ENCODE results near the gene OPN3.
A peak's percentile ranks its signal among the peaks of the same experiment; 100 is the strongest.

Gene OPN3

DNA sequence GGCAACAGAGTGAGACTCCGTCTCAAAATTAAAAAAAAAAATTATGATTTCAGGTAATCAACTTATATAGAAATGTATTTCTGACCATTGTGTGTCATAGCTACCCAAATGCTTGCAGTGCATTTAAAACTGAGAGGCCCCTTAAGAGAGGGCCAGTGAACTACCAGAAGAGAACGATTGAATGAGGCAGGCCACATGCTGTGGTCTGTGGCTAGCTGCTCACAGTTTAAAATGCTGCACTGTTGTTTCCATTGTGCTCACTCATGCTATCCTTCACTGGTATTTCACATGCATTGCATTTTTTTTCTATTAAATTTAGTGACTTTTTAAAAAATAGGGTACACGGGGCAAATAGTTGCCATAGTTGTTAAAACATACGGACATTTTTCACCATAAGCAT, 26.0 kb downstream of the OPN3 start:
- no peak for TF ChIP-seq EGR1 (IDR thresholded peaks at IDR 0.05)
- TF ChIP-seq NFIC (IDR thresholded peaks at IDR 0.05): no peak
- TF ChIP-seq, protein P1, sequence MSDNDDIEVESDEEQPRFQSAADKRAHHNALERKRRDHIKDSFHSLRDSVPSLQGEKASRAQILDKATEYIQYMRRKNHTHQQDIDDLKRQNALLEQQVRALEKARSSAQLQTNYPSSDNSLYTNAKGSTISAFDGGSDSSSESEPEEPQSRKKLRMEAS (IDR thresholded peaks at IDR 0.05): no peak
- TF ChIP-seq ZBTB7A (IDR thresholded peaks at IDR 0.05; ENCODE audit: low read depth): no peak
- TF ChIP-seq FOXM1 (IDR thresholded peaks at IDR 0.05; ENCODE audit: borderline replicate concordance, low read depth): no peak
- no peak for TF ChIP-seq TEAD4 (IDR thresholded peaks at IDR 0.05)
- no peak for TF ChIP-seq RAD21 (IDR thresholded peaks at IDR 0.05; ENCODE audit: low read depth)

DNA sequence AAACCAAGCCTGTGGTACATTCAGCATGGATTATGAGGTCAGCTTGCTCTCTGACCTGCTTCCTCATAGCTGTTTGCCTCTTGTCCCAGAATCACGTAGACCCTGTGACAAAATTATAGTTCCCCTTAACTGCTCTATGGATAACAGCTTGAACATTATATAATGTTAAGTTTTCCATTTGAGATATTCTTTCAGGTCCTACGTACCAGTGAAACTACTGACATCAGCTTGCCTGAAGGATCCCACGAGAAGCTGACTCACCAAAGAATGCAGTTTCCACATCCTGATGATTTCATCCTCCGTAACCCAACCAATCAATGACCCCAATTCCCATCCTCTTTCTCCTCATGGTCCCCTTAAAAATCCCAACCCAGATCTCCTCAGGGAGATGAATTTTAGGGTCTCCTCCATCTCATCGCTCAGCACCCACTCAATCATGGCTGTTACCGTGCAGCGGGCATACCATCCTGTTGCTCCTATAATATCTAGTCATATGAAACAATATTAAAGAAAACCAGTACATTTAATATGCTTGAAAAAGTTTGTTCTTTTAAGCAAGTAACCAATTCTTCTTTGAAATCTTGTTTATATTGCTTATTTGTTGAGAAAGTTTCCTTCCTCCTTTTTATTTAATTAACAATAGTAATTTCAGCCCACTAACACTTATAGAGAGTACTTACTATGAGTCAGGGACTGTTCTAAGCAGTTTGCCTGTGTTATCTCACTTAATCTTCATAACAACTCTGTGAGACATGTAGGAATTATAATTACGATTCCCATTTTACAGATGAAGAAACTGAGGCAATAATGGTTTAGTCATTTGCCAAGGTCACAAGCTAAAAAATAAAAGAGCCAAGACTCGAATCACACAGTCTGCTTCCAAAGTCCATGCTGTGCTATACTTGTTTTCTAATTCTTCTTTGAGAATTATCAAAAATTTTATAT, 27.4 kb downstream of the OPN3 start:
- TF ChIP-seq EP300 (IDR thresholded peaks at IDR 0.05; ENCODE audit: borderline replicate concordance): no peak
- TF ChIP-seq YY1 (IDR thresholded peaks at IDR 0.05; ENCODE audit: low read depth): no peak
- TF ChIP-seq, protein P2, sequence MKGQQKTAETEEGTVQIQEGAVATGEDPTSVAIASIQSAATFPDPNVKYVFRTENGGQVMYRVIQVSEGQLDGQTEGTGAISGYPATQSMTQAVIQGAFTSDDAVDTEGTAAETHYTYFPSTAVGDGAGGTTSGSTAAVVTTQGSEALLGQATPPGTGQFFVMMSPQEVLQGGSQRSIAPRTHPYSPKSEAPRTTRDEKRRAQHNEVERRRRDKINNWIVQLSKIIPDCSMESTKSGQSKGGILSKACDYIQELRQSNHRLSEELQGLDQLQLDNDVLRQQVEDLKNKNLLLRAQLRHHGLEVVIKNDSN (IDR thresholded peaks at IDR 0.05): no peak
- no peak for TF ChIP-seq CREB1 (IDR thresholded peaks at IDR 0.05; ENCODE audit: low read depth)
- TF ChIP-seq TAF1 (IDR thresholded peaks at IDR 0.05; ENCODE audit: low read depth): no peak
- no peak for TF ChIP-seq FOXM1 (IDR thresholded peaks at IDR 0.05; ENCODE audit: borderline replicate concordance, low read depth)
- no peak for TF ChIP-seq EGR1 (IDR thresholded peaks at IDR 0.05)
- no peak for TF ChIP-seq NFIC (IDR thresholded peaks at IDR 0.05)
- no peak for TF ChIP-seq TCF12 (IDR thresholded peaks at IDR 0.05; ENCODE audit: low read depth)

DNA sequence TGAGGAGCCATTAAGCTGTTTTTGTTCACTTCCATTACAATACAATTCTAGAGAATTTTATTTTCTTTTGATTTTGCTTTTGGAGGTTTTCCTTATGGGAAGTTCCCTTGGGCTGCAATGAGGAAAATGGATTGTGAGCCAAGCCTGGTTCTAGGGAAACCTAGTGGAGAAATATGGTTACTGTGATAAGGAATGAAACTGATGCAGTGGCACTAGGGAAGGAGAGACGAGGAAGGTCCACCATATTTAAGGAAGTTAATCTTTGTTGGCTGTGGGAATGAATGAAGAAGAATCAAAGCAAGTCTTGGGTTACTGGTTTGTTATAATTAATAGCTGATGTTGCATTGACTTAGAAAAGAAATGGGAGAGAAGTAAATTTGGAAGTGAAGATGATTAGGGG, 28.4 kb downstream of the OPN3 start:
- TF ChIP-seq TCF12 (IDR thresholded peaks at IDR 0.05; ENCODE audit: low read depth) (no peak), EGR1 (IDR thresholded peaks at IDR 0.05) (no peak), FOXM1 (IDR thresholded peaks at IDR 0.05; ENCODE audit: borderline replicate concordance, low read depth) (no peak), RAD21 (IDR thresholded peaks at IDR 0.05; ENCODE audit: low read depth) (no peak), TAF1 (IDR thresholded peaks at IDR 0.05; ENCODE audit: low read depth) (no peak), TEAD4 (IDR thresholded peaks at IDR 0.05) (no peak), EP300 (IDR thresholded peaks at IDR 0.05; ENCODE audit: borderline replicate concordance) (no peak), CEBPB (IDR thresholded peaks at IDR 0.05) (no peak)
- TF ChIP-seq, protein P3, sequence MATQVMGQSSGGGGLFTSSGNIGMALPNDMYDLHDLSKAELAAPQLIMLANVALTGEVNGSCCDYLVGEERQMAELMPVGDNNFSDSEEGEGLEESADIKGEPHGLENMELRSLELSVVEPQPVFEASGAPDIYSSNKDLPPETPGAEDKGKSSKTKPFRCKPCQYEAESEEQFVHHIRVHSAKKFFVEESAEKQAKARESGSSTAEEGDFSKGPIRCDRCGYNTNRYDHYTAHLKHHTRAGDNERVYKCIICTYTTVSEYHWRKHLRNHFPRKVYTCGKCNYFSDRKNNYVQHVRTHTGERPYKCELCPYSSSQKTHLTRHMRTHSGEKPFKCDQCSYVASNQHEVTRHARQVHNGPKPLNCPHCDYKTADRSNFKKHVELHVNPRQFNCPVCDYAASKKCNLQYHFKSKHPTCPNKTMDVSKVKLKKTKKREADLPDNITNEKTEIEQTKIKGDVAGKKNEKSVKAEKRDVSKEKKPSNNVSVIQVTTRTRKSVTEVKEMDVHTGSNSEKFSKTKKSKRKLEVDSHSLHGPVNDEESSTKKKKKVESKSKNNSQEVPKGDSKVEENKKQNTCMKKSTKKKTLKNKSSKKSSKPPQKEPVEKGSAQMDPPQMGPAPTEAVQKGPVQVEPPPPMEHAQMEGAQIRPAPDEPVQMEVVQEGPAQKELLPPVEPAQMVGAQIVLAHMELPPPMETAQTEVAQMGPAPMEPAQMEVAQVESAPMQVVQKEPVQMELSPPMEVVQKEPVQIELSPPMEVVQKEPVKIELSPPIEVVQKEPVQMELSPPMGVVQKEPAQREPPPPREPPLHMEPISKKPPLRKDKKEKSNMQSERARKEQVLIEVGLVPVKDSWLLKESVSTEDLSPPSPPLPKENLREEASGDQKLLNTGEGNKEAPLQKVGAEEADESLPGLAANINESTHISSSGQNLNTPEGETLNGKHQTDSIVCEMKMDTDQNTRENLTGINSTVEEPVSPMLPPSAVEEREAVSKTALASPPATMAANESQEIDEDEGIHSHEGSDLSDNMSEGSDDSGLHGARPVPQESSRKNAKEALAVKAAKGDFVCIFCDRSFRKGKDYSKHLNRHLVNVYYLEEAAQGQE (IDR thresholded peaks at IDR 0.05; ENCODE audit: low read depth): no peak

DNA sequence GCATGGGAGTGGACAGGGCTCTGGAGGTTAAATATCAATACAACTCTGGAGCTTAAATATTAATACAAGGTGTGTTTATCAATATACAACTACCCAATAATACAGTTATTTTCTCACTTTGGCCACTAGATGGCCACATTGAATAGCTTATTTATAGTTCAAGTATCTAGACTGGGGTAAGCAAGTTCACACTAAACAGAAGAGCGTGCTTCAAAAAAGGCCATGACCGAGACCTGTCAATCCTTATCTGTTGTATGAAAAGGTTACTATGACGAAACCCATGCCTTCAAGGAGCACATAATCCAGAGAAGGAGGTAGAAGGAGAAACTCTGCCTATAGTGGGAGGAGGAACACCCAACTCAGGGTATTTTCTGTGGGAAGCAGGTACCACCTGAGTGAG, 29.1 kb downstream of the OPN3 start:
- TF ChIP-seq ZBTB7A (IDR thresholded peaks at IDR 0.05; ENCODE audit: low read depth): no peak
- TF ChIP-seq, protein P2 (IDR thresholded peaks at IDR 0.05): no peak
- no peak for TF ChIP-seq TEAD4 (IDR thresholded peaks at IDR 0.05)
- TF ChIP-seq, protein P1 (IDR thresholded peaks at IDR 0.05): no peak
- no peak for TF ChIP-seq CEBPB (IDR thresholded peaks at IDR 0.05)
- no peak for TF ChIP-seq CREB1 (IDR thresholded peaks at IDR 0.05; ENCODE audit: low read depth)
- no peak for TF ChIP-seq YY1 (IDR thresholded peaks at IDR 0.05; ENCODE audit: low read depth)
- peak; percentile 69 for TF ChIP-seq RAD21 (IDR thresholded peaks at IDR 0.05; ENCODE audit: low read depth)

DNA sequence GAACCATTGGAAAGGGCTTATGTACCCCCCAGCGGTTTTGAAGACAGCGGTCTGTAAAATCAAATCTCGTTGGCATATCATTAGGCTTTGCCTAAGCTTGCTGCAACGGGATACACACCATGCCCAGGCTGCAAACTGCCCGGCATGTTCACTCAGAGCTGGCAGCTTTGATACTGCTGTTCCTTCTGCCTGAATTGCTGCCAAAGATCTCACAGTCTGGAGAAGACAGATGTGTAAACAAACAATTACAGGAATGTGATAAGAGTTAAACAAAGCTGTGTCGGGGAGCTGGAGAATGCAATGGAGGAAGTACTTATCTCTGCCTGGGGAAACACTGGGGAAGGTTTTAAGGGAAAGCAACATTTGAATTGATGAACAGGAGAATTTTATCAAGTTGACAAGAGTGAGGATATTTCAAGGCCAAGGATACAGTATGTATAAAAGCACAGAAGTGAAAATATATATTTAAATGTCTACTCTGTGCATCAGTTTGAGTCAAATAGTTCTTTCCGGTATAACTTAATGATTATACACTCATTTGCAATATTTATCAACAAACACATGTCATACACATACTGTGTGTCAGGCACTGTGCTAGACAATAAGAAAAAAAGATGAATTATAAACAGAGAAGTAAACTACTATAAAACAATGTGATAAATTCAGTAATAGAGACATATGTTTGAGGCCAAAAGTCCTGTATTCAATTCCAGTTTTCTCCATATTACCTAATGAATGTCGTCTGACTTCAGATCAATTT, 29.9 kb downstream of the OPN3 start:
- TF ChIP-seq RAD21 (IDR thresholded peaks at IDR 0.05; ENCODE audit: low read depth): no peak
- TF ChIP-seq, protein P2 (IDR thresholded peaks at IDR 0.05): no peak
- no peak for TF ChIP-seq TCF12 (IDR thresholded peaks at IDR 0.05; ENCODE audit: low read depth)
- TF ChIP-seq TAF1 (IDR thresholded peaks at IDR 0.05; ENCODE audit: low read depth): no peak
- no peak for TF ChIP-seq CEBPB (IDR thresholded peaks at IDR 0.05)
- TF ChIP-seq CREB1 (IDR thresholded peaks at IDR 0.05; ENCODE audit: low read depth): no peak
- TF ChIP-seq, protein P3 (IDR thresholded peaks at IDR 0.05; ENCODE audit: low read depth): no peak
- no peak for TF ChIP-seq EGR1 (IDR thresholded peaks at IDR 0.05)
- no peak for TF ChIP-seq TEAD4 (IDR thresholded peaks at IDR 0.05)
- TF ChIP-seq, protein P1 (IDR thresholded peaks at IDR 0.05): no peak
- no peak for TF ChIP-seq ZBTB7A (IDR thresholded peaks at IDR 0.05; ENCODE audit: low read depth)
